NCI-H526 (cell line): ENCODE results near the gene CEP89.
"Not testable (repeated sequence)": the region's sequence is repeated elsewhere in the genome, so short reads cannot be mapped to it uniquely, and the experiment has no call there.

ENCODE experiments used
- DNase-seq, 2 experiments: peaks; one replicate each; lab custom pipeline; 2025; lab: John Stamatoyannopoulos, UW

Gene CEP89

DNA sequence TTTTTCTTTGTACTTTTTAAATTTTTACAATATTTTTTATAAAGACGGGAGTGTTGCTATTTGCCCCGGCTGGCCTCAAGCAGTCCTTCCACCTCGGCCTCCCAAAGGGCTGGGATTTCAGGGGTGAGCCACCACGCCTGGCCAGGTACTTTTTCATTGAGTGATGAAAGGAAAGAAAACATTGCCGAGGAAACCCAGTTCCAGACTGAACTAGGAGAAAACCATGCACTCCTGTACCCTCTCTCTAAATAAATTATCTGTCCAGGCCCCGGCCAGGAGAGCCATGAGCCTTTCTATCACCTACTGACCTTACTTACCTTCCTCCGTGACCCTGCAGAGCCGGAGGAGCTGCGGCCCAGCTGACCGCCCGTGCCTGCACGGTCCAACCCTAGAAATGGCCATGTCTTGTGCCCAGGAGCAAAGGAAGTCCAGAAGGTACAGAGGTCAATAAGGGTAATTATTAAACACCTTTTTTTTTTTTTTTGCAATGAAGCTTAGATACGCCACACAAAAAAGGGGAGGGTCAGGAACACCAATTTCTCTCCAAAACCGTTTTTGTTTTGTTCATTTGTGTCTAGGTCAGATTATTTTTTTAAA, 102.3 kb downstream of the CEP89 start, which contains the start of gene SLC7A9:
Gene SLC7A9, minus strand, starts transcription at position 399 of the 597 bp plus-strand sequence. CDS start 1,233 bp downstream, outside the sequence.
- DNase-seq = no peak

- DNase-seq = no peak
Measured at GRCh38 chr19:32868206-32868950, 103.4 kb downstream of the CEP89 start.

GRCh38 chr19:32867436-32867835, 104.3 kb downstream of the CEP89 start:
- DNase-seq = not testable (repeated sequence)

DNA sequence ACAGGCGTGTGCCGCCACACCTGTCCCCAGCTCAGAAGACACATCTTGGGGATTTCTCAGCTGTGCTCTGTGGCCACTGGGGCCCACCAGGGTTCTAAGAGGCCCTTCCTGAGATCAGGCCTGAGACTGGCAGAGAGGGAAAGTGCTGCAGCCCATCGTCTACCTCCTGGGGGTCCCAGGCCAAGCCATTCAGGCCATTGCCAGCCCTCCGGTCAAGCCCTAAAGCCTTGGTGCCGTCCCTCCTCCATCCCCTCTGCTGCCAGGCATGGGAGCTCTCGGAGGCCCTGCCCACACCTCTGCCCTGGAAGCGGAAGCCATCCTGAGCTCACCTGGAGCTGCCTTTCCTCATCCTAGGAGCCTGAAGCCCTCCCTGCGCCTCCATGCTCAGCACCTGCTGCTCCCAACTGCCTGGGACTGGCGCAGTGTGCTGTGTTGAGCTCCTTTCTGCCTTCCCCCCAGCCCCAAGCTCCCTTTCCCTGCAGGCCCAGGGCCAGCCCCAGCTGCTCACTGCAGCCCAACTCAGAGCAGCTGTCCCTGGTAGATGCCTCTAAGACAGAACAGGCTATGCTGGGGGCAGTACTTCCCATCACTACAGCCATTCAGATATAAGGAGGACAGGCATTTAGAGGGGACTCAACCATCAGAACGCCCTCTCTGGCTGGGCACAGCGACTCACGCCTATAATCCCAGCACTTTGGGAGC, 105.0 kb downstream of the CEP89 start:
- DNase-seq = peak in 1 of 2 experiments; percentile 23

DNA sequence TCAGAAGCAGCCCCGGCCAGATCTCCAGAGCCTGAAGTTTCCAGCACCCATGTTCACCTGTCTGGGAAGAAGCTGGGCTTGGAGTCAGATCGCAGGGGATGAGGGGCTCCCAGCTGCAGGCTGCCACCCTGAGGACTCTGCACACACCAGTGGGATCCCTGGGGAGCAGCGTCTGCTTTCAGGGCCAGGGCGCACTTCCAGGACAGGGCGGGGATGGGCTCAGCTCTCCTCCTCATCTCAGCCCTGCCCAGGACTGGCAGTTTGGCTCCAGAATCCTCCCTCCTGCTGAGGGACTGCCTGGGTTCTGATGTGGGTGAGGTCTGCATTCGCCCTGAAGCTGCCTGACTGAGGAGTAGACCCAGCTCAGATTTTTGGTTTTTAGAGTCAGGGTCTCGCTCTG, 105.7 kb downstream of the CEP89 start:
- DNase-seq = peak in 1 of 2 experiments; percentile 22

- no peak for DNase-seq
Measured at GRCh38 chr19:32865326-32865725, 106.4 kb downstream of the CEP89 start.

- DNase-seq = no peak
Measured at GRCh38 chr19:32864318-32865007, 107.3 kb downstream of the CEP89 start.

DNA sequence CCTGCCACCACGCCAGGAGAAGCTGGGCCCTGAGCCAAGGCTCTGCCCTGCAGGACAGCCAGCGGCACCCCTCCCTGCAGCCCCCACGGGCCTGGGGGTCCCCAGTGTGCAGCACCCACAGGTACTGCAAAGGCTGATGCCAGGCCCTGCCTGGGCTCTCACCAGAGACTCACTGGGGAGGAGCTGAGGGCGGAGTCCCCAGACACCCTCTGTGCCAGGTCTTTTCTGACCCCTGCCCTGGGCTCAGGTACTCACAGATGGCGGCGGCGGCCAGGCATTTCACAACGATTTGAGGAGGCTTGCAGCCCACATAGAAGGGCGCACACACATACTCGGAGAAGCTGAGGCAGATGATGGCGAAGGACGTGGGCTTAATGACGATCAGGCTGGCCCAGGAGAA, 107.9 kb downstream of the CEP89 start:
- no peak for DNase-seq

GRCh38 chr19:32863301-32863700, 108.5 kb downstream of the CEP89 start:
- no peak for DNase-seq

GRCh38 chr19:32862741-32863140, 109.0 kb downstream of the CEP89 start:
- no peak for DNase-seq

DNA sequence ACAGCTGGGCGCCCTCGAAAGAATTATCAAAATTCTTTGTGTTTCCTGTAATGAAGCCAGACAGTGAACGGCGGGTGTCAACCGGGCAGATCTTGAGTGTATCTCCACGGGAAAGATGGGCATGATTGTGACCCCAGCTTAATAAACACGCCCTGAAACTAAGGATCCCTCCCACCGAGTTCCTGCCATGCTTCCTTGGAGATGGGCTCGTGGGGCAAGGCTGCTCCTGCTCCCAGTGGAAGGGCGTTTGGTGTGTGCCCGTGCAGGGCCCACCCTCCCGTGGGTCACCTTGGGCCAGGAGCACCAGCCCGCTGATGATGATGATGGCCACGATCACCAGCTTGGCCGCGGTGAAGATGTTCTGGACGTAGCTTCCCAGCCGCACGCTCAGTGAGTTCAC, 109.6 kb downstream of the CEP89 start:
- no peak for DNase-seq

DNA sequence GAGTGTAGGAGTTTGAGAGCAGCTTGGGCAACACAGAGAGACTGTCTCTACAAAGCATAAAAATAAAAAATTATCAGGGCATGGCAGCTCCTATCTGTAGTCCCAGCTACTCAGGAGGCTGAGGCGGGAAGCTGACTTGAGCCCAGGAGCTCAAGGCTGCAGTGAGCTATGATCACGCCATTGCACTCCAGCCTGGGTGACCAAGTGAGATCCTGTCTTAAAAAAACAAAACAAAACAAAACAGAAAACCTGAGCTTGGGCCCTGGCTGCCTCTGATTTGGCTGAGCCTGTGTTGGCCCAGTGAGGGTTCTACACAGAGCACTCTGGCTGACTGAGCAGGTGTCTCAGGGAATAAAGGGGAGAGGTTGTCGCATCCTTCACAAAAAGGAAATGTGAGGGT, 110.2 kb downstream of the CEP89 start:
- DNase-seq = no peak

DNA sequence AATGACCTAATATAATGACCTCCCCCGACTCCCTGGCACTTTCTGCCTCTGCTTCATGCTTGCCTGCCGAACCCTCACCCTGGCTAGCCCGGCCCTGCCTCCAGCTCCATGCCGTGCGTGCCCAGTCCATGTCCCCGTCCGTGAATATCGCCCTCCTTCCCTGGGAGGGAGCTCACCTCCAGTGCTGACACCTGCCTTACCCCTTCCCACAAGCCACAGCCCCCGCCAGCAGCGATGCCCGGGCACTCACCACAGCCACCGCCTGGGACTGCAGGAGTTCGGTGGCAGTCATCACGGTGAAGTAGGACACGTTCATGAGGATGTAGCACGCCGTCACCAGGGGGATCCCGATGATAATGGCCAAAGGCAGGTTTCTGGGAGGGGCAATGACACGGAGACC, 112.2 kb downstream of the CEP89 start:
- no peak for DNase-seq

DNA sequence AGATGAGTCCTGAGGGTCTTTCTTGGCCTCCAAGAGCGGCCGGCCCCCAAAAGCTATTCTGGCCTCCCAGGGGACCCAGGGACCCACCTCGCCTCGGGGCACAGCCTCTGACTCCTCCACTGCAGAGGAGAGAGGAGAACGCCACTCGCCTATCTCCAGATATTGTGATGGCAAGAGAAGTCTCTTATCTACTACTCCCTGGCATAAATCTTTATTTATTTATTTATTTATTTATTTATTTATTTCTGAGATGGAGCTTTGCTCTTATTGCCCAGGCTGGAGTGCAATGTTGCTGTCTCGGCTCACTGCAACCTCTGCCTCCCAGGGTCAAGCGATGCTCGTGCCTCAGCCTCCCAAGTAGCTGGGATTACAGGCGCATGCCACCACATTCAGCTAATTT, 113.2 kb downstream of the CEP89 start:
- DNase-seq = no peak

GRCh38 chr19:32858155-32858554, 113.6 kb downstream of the CEP89 start:
- DNase-seq = no peak

DNA sequence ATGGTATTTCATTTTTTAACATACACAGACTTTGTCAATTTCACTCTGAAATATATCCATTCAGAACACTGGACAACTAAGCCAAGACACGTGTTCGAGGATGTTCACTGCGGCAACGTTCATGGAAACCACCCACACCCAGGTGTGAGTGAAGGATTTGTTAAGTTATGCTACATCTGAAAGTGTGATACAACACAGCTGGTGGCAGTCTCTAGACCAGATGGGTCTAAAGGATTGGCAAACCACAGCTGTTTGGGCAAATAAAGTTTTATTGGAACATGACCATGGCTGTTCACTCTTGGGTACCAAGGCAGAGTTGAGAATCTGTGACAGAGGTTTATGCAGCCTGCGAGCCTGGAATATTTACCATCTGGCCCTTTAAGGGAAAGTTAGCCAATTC, 114.2 kb downstream of the CEP89 start:
- no peak for DNase-seq

DNA sequence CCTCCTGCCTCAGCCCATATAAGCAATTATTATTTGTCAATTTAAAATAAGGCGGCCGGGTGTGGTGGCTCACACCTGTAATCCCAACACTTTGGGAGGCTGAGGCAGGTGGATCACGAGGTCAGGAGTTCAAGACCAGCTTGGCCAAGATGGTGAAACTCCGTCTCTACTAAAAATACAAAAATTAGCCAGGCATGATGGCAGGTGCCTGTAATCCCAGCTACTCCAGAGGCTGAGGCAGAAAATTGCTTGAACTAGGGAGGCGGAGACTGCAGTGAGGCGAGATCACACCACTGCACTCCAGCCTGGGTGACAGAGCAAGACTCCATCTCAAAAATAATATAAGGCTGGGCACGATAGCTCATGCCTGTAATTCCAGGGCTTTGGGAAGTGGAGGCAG, 114.9 kb downstream of the CEP89 start:
- not testable (repeated sequence) for DNase-seq

DNA sequence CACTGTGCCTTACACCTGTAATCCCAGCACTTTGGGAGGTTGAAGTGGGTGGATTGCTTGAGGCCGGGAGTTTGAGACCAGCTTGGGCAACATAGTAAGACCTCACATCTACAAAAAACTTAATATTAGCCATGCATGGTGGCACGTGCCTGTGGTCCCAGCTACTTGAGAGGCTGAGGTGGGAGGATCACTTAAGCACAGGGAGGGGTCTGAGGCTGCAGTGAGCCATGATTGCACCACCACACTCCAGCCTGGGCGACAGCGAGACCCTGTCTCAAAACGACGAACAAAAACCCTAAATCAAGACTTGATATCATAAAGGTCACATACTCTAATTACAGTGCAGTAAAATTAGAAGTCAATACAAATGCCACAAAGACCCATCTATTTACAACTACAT, 119.5 kb downstream of the CEP89 start:
- DNase-seq = no peak

- DNase-seq = not testable (repeated sequence)
Measured at GRCh38 chr19:32848035-32848434, 123.7 kb downstream of the CEP89 start.

- DNase-seq = no peak
Measured at GRCh38 chr19:32843716-32844245, 128.0 kb downstream of the CEP89 start.

DNA sequence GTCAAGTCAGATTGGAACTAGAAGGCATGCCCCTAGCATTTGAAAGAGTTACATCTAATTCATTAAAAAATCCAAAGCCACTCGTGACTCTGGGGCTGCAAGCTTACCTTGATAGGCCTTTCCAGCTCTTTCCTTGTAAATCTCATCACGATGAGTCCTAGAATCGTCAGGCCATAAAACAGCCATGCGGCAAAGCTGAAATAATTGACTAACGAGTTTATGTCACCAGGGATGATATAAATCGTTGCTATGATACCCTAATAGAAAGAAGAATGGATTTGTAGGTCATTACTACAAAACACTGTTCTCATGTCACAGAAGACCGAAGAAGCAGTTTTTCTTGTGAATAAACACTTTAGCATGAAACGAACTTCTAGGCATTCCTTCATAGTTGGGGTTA, 129.7 kb downstream of the CEP89 start:
- no peak for DNase-seq

DNA sequence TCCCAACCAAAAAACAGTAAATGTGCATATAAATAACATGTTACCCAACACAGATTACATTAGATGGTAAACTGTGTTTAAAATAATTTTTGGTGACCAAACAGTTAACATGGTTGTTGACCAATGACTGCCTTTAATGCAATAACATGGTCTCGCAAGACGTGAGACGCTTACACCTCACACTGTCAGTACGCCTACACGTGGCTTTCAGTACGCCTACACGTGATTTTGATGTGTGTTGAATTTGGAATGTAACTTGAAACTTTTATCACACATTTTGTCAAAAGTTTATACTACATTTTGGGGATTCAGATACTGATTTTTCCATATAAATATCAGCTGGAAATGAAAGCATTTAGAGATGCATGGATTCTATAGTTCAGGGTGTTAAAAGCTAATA, 134.2 kb downstream of the CEP89 start:
- DNase-seq = no peak
